ENCODE measurements around the gene NFATC4.
"Not testable (repeated sequence)": the region's sequence is repeated elsewhere in the genome, so short reads cannot be mapped to it uniquely, and the experiment has no call there.

The NFATC4 gene

GRCh38 chr14:24348186-24348585 lies 19.8 kb upstream of the NFATC4 start:
- no peak for DNase-seq (ENCODE audit: extremely low read depth, low read depth)
- H3K4me3 ChIP-seq (replicated peaks; ENCODE audit: low read depth, low read length) = no peak overlapping the region
- TF ChIP-seq CTCF (IDR thresholded peaks at IDR 0.05; ENCODE audit: low read depth, low read length, missing control alignments) = no peak

GRCh38 chr14:24349742-24350141 lies 18.2 kb upstream of the NFATC4 start:
- TF ChIP-seq CTCF (IDR thresholded peaks at IDR 0.05; ENCODE audit: low read depth, low read length, missing control alignments) = no peak
- DNase-seq (ENCODE audit: extremely low read depth, low read depth) = no peak
- H3K4me3 ChIP-seq (replicated peaks; ENCODE audit: low read depth, low read length) = no peak overlapping the region

GRCh38 chr14:24351517-24351916 lies 16.5 kb upstream of the NFATC4 start:
- no peak for DNase-seq (ENCODE audit: extremely low read depth, low read depth)
- no peak for TF ChIP-seq CTCF (IDR thresholded peaks at IDR 0.05; ENCODE audit: low read depth, low read length, missing control alignments)
- no peak overlapping the region for H3K4me3 ChIP-seq (replicated peaks; ENCODE audit: low read depth, low read length)

DNA sequence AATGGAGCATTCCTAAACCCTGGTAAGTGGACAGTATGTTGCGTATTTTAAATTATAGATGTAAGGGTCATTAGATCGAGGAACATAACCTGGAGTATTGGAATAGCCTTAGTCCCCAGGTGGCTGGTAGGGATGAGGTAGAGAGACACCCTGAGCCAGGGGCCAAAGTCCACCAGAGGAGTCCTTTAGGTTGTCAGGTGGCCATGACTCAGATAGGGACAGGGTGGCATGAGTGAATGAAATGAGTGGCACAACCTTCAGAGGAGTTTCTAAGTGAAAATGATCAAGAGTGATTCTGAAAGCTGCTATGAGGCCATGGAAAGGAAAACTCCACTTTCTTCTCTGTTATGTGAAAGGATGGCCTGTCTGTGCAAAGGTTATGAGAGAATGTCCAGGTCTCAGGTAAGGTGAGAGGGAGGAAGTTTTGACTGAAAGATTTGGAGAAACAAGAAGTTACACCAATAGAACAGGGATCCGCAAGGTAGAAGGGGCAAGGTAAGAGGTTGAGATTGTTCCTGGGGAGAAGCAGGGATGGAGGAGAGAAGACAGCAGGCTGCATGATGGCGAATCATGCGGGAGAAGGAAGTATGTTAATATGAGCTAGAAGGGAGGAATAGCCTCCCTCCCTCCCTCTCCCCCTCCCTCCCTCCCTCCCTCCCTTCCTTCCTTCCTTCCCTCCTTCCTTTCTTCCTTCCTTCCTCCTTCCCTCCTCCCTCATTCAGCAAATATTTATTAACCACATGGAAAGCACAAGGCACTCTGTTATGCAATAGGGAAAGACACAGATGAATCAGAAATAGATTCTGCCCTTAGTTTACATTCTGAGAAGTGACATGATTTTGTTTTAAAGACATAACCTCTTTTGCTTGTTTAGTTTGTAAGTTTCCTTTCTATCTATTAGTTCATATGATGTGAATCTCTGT lies 14.2 kb upstream of the NFATC4 start:
- TF ChIP-seq CTCF (IDR thresholded peaks at IDR 0.05; ENCODE audit: low read depth, low read length, missing control alignments) = no peak
- DNase-seq (ENCODE audit: extremely low read depth, low read depth) = peak; percentile 56

DNA sequence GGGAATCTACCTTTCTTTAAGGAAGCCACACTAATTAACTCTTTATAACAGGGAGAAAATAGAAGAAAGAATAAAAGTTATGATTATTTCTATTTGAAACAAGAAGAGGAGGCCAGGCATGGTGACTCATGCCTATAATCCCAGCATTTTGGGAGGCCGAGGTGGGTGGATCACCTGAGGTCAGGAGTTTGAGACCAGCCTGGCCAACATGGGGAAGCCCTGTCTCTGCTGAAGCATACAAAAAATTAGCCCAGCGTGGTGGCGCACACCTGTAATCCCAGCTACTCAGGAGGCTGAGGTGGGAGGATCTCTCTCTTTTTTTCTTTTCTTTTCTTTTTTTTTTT lies 13.5 kb upstream of the NFATC4 start:
- DNase-seq (ENCODE audit: extremely low read depth, low read depth); H3K4me3 ChIP-seq (replicated peaks; ENCODE audit: low read depth, low read length): not testable (repeated sequence)

More for the DNA sequence above, 14.2 kb upstream of the NFATC4 start:
- no peak overlapping the region for H3K4me3 ChIP-seq (replicated peaks; ENCODE audit: low read depth, low read length)

DNA sequence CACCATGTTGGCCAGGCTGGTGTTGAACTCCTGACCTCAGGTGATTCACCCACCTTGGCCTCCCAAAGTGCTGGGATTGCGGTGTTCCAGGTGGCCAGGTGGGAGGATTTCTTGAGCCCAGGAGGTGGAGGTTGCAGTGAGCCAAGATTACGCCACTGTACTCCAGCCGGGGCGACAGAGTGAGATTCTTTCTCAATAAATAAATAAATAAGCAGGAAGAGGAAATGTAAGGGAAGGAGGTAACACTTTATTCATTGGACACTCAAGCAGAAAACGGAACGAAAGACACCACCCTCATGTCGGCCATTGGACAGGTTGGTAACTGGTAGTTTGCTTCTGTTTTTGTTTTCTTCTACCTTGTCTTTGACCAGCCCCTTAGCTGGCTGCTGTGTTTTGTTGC lies 13.0 kb upstream of the NFATC4 start:
- no peak for TF ChIP-seq CTCF (IDR thresholded peaks at IDR 0.05; ENCODE audit: low read depth, low read length, missing control alignments)
- no peak for DNase-seq (ENCODE audit: extremely low read depth, low read depth)
- H3K4me3 ChIP-seq (replicated peaks; ENCODE audit: low read depth, low read length) = no peak overlapping the region

DNA sequence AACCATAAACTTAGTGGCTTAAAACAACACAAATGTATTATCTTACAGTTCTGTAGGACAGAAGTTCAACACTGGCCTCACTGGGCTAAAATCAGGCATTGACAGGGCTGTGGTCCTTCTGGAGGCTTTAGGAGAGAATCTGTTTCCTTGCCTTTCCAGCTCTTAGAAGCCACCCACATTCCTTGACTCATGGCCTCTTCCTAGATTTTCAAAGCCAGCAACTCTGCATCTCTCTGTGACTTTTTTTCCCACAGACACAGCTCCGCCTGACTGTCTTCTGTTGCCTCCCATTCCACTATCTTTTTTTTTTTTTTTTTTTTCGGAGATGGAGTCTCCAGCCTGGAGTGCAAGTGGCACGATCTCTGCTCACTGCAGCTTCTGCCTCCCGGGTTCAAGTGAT lies 11.8 kb upstream of the NFATC4 start:
- TF ChIP-seq CTCF (IDR thresholded peaks at IDR 0.05; ENCODE audit: low read depth, low read length, missing control alignments) = no peak
- no peak for DNase-seq (ENCODE audit: extremely low read depth, low read depth)
- H3K4me3 ChIP-seq (replicated peaks; ENCODE audit: low read depth, low read length) = no peak overlapping the region

All from HFF-Myc (cell line).